Transverse colon (tissue), 4 donors: Measurements from ENCODE around the gene CDC6. TPM values are rescaled to one million over a fixed set of nuclear protein-coding genes. Genes with fewer than 3 reads are reported as not detected.
A peak's percentile ranks its signal among the peaks of the same experiment; 100 is the strongest.

Experiments
- DNase-seq: peaks from one replicate; pipeline ENCODE4 v3.0.0-alpha.2; 2019
- H3K27ac ChIP-seq, 4 donors: fragments of 200-600 bp; sonication (generic); 2 replicates each; pipeline ENCODE4 v1.5.1; 2016 to 2018; ENCODE audit warnings: inconsistent platforms in 4 of 4
- H3K27me3 ChIP-seq: fragments of 200-600 bp; sonication (generic); 2 replicates; pipeline ENCODE4 v1.5.1; 2017; ENCODE audit warnings: inconsistent platforms
- H3K36me3 ChIP-seq, 4 donors: fragments of 200-600 bp; sonication (generic); 2 replicates each; pipeline ENCODE4 v1.5.1; 2017 to 2019; ENCODE audit warnings: inconsistent platforms in 4 of 4
- H3K4me1 ChIP-seq, 4 donors: fragments of 200-600 bp; sonication (generic); 2 replicates each; pipeline ENCODE4 v1.5.1; 2017 to 2020; ENCODE audit warnings: inconsistent platforms in 4 of 4
- H3K4me3 ChIP-seq, 4 donors: fragments of 200-600 bp; sonication (generic); 1 replicate in 1 of 4; 2 replicates in 3 of 4; pipeline versions ENCODE4 v1.5.1 to v1.6.1; 2017 to 2019; ENCODE audit warnings: inconsistent platforms in 4 of 4
- H3K9me3 ChIP-seq, 2 donors: fragments of 200-600 bp; sonication (generic); 2 replicates each; pipeline ENCODE4 v1.5.1; 2017 to 2019; ENCODE audit warnings: inconsistent platforms in 2 of 2
- EP300 ChIP-seq: sonication (generic); formaldehyde crosslinking; IDR thresholded peaks from one replicate; pipeline ENCODE4 v1.6.1; 2017; ENCODE audit warnings: antibody characterized with exemption, low read depth
- POLR2A ChIP-seq: fragments of 450-650 bp; IDR thresholded peaks from one replicate; pipeline ENCODE4 v1.6.1; 2016; ENCODE audit warnings: antibody characterized with exemption, mild to moderate bottlenecking, moderate library complexity
- POLR2AphosphoS5 ChIP-seq, 3 donors: sonication (generic); formaldehyde crosslinking; IDR thresholded peaks; one replicate each; pipeline ENCODE4 v1.6.1; 2016; ENCODE audit warnings: antibody characterized with exemption in 3 of 3
- WGBS, 2 donors: methylation state at CpG; one replicate each; pipeline ENCODE4 v1.1.5; 2018; ENCODE audit warnings: low coverage in 1 of 2; 5-methylcytosine and 5-hydroxymethylcytosine counted together
- in situ Hi-C, 4 donors: fragments of 200-750 bp; cut with MboI; loops; one replicate each; pipeline versions ENCODE4 v1.15.0 to v1.15.1; 2017; ENCODE audit warnings: low sequenced_read_pairs in 3 of 4, low pct_ligation_motif_present in 1 of 4, low pct_unique_long_range_greater_than_20kb in 1 of 4
- intact Hi-C: fragments of 100-400 bp; cut with DNase I; formaldehyde crosslinking; loops from one replicate; pipeline ENCODE4 v1.15.1; 2023; ENCODE audit warnings: low total_unique reads
- total RNA-seq, 4 donors: library from RNA; depleted of rRNA; stranded (reverse); fragments of >200 nt; gene quantifications; one replicate each; pipeline ENCODE4 v1.1.0, GENCODE V29; 2016
- TF ChIP-seq, protein P1 (sequence below), 5 experiments: fragments of 200-600 bp in 3 of 5; fragments of 450-650 bp in 2 of 5; sonication (generic) in 3 of 5; IDR thresholded peaks; 1 replicate in 2 of 5; 2 replicates in 3 of 5; pipeline ENCODE4 v1.5.1; 2016 to 2017; ENCODE audit warnings: antibody characterized with exemption in 5 of 5, inconsistent platforms in 3 of 5, mild to moderate bottlenecking in 2 of 5, moderate library complexity in 1 of 5

CDC6 gene
- total RNA-seq, 4 donors from 2014 or later: 1.6 to 3.2 (median 2.4) TPM; not detected in 1

DNA sequence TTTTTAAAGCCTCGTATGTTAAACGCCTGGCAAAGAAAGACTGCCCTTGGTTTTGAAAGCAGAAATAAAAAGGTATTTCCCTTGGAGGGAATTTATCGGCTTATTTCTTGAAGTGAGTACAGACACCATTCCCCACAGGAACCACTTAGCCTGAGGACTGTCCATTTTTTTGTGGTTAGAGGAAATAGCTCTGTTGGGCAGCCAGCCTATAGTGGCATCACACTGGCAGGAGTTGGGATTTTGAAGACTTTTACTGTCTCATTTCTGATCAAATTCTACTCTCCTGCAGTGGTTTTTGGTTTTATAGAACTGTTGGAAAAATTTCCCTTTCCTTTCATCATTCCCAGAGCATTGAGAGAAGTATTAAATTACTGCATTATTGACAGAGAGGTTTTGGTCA, 34.1 kb upstream of the CDC6 start:
- H3K4me3 ChIP-seq: no peak overlapping the region
- intact Hi-C loops (no loop called here), in situ Hi-C loops (no loop called here)
- no peak overlapping the region for H3K27ac ChIP-seq
- DNase-seq: no peak
- H3K9me3 ChIP-seq: no peaks in the 10 kb centered on the region
- H3K36me3 ChIP-seq: peaks cover 0 to 19% (median 8%) of the 10 kb centered on the region in 4 donors
- H3K27me3 ChIP-seq: no peaks in the 10 kb centered on the region
- TF ChIP-seq EP300 (no peak), POLR2A (no peak), POLR2AphosphoS5 (IDR thresholded peaks at IDR 0.05) (no peak)
- TF ChIP-seq, protein P1, sequence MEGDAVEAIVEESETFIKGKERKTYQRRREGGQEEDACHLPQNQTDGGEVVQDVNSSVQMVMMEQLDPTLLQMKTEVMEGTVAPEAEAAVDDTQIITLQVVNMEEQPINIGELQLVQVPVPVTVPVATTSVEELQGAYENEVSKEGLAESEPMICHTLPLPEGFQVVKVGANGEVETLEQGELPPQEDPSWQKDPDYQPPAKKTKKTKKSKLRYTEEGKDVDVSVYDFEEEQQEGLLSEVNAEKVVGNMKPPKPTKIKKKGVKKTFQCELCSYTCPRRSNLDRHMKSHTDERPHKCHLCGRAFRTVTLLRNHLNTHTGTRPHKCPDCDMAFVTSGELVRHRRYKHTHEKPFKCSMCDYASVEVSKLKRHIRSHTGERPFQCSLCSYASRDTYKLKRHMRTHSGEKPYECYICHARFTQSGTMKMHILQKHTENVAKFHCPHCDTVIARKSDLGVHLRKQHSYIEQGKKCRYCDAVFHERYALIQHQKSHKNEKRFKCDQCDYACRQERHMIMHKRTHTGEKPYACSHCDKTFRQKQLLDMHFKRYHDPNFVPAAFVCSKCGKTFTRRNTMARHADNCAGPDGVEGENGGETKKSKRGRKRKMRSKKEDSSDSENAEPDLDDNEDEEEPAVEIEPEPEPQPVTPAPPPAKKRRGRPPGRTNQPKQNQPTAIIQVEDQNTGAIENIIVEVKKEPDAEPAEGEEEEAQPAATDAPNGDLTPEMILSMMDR (IDR thresholded peaks at IDR 0.05): no peak
- peaks cover 8 to 32% (median 17%) of the 10 kb centered on the region in 4 donors for H3K4me1 ChIP-seq
- 96 to 97% methylated on average over 3 of the region's 3 CpGs for WGBS, 2 donors

DNA sequence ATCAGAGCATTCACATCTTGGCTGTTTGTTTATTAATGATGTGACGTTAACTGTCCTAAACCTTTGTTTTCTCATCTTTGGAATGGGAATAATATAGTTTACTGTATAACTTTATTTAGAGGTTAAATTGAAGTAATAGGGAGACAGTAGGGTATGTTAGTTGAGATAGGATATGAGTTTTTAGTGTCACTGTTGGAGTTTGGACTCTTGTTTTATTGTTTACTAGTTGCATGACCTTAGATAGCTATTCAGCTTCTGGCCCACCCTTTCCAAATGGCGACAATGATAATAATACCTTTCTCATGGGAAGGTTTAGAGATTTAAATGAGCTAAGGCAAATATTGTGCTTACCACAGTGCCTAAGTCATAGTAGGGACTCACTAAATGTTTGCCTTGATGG, 28.2 kb upstream of the CDC6 start:
- TF ChIP-seq POLR2A (no peak), EP300 (no peak), POLR2AphosphoS5 (IDR thresholded peaks at IDR 0.05) (no peak)
- TF ChIP-seq, protein P1 (IDR thresholded peaks at IDR 0.05): no peak
- peaks cover 0 to 37% (median 18%) of the 10 kb centered on the region in 4 donors for H3K36me3 ChIP-seq
- peak overlapping the region in 2 of 4 donors; percentile 22 to 25 for H3K27ac ChIP-seq
- no peaks in the 10 kb centered on the region for H3K27me3 ChIP-seq
- no peaks in the 10 kb centered on the region for H3K9me3 ChIP-seq
- no peaks in the 10 kb centered on the region for H3K4me1 ChIP-seq
- whole genome bisulfite sequencing, 2 donors: 71 to 83% methylated on average over 2 of the region's 2 CpGs
- in situ Hi-C loops: no loop called here
- no peak for DNase-seq
- intact Hi-C loops: no loop called here
- no peak overlapping the region for H3K4me3 ChIP-seq

DNA sequence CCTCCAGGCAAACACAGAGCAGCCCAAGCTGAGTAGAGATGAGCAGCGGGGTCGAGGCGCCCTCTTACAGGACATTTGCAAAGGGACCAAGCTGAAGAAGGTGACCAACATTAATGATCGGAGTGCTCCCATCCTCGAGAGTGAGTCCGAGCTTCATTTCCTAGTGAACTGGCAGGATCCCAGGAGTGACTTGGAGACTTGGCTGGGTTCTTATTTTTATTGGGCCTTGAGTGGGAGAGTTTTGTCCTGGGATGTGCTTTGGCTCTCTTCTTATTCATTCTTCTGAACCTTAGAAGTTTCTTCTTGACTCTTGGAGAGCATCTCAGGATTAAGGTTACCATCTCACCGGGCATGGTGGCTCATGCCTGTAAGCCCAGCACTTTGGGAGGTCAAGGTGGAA, 27.2 kb upstream of the CDC6 start:
- Histone ChIP-seq H3K4me3 (no peak overlapping the region), H3K27ac (peak overlapping the region in 1 of 4 donors; percentile 25), H3K9me3 (no peaks in the 10 kb centered on the region), H3K4me1 (no peaks in the 10 kb centered on the region), H3K36me3 (peaks cover 0 to 47% (median 23%) of the 10 kb centered on the region in 4 donors), H3K27me3 (no peaks in the 10 kb centered on the region)
- in situ Hi-C loops: no loop called here
- WGBS, 2 donors: 88 to 97% methylated on average over 6 to 7 of the region's 7 CpGs
- TF ChIP-seq EP300 (no peak), POLR2A (no peak), POLR2AphosphoS5 (IDR thresholded peaks at IDR 0.05) (no peak)
- TF ChIP-seq, protein P1 (IDR thresholded peaks at IDR 0.05): no peak
- intact Hi-C loops: no loop called here
- no peak for DNase-seq

DNA sequence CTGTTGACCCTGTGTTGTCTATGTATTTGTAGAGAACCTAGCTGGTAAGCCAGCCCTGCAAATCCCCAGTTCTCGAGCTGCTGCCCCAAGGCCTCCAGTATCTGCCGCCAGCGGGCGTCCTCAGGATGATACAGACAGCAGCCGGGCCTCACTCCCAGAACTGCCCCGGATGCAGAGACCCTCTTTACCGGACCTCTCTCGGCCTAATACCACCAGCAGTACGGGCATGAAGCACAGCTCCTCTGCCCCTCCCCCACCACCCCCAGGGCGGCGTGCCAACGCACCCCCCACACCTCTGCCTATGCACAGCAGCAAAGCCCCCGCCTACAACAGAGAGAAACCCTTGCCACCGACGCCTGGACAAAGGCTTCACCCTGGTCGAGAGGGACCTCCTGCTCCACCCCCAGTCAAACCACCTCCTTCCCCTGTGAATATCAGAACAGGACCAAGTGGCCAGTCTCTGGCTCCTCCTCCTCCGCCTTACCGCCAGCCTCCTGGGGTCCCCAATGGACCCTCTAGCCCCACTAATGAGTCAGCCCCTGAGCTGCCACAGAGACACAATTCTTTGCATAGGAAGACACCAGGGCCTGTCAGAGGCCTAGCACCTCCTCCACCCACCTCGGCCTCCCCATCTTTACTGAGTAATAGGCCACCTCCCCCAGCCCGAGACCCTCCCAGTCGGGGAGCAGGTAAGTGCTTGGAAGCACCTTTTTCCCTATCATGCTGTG, 23.1 kb upstream of the CDC6 start:
- H3K36me3 ChIP-seq: peaks cover 0 to 43% (median 17%) of the 10 kb centered on the region in 4 donors
- WGBS, 2 donors: 94% methylated on average over 3 to 15 of the region's 21 CpGs
- DNase-seq: no peak
- no peak overlapping the region for H3K27ac ChIP-seq
- no peaks in the 10 kb centered on the region for H3K9me3 ChIP-seq
- intact Hi-C loops (no loop called here), in situ Hi-C loops (no loop called here)
- no peaks in the 10 kb centered on the region for H3K27me3 ChIP-seq
- no peak for TF ChIP-seq EP300
- no peak for TF ChIP-seq POLR2A
- no peak for TF ChIP-seq POLR2AphosphoS5 (IDR thresholded peaks at IDR 0.05)
- TF ChIP-seq, protein P1 (IDR thresholded peaks at IDR 0.05): no peak
- H3K4me1 ChIP-seq: no peaks in the 10 kb centered on the region
- no peak overlapping the region for H3K4me3 ChIP-seq
